HG03571 (cell line): ENCODE results near the gene BRME1.

Experiments
- ATAC-seq: cut with Tn5 transposase; IDR thresholded peaks from one replicate; pipeline ENCODE4 v1.9.1; 2021; ENCODE audit not compliant: unreplicated experiment

Gene BRME1

GRCh38 chr19:13905634-13906520, at the start of gene BRME1, which contains the start of gene CC2D1A:
TSS of gene BRME1 (minus strand) at chr19:13906117. CDS start at chr19:13904892, 1,225 bp downstream.
TSS of gene CC2D1A (plus strand) at chr19:13906201. CDS start at chr19:13906442, 241 bp downstream.
- ATAC-seq, result peak; percentile 83

- ATAC-seq, result no peak
These were observed 48.3 kb upstream of the BRME1 start for GRCh38 chr19:13954185-13954584.

GRCh38 chr19:13952931-13953531, 47.1 kb upstream of the BRME1 start:
- ATAC-seq, result no peak

- ATAC-seq, result peak; percentile 93
These were observed 46.4 kb upstream of the BRME1 start, which contains the start of gene DCAF15 for GRCh38 chr19:13952154-13952930. TSS of gene DCAF15 (plus strand) at chr19:13952509. CDS start at chr19:13952513, 4 bp downstream.

- ATAC-seq, result no peak
These were observed 45.9 kb upstream of the BRME1 start for GRCh38 chr19:13951799-13952153.

- no peak for ATAC-seq
These were observed 45.1 kb upstream of the BRME1 start for GRCh38 chr19:13951043-13951442.

- ATAC-seq, result no peak
These were observed 40.5 kb upstream of the BRME1 start for GRCh38 chr19:13946414-13946813.

- ATAC-seq, result no peak
These were observed 36.2 kb upstream of the BRME1 start for GRCh38 chr19:13942023-13942684.

GRCh38 chr19:13938301-13939064, 32.6 kb upstream of the BRME1 start, which contains the start of gene PODNL1:
TSS of gene PODNL1 (minus strand) at chr19:13938417. CDS start at chr19:13938181, 236 bp downstream.
- no peak for ATAC-seq

- ATAC-seq, result no peak
These were observed 31.8 kb upstream of the BRME1 start for GRCh38 chr19:13937479-13938300.

- ATAC-seq, result no peak
These were observed 30.0 kb upstream of the BRME1 start for GRCh38 chr19:13935765-13936510.

- ATAC-seq, result no peak
These were observed 28.8 kb upstream of the BRME1 start for GRCh38 chr19:13934785-13935109.

- ATAC-seq, result no peak
These were observed 27.0 kb upstream of the BRME1 start for GRCh38 chr19:13932911-13933393.

GRCh38 chr19:13932149-13932637, 26.3 kb upstream of the BRME1 start:
- no peak for ATAC-seq

GRCh38 chr19:13931391-13932148, 25.7 kb upstream of the BRME1 start:
- ATAC-seq, result no peak

GRCh38 chr19:13930402-13930801, 24.5 kb upstream of the BRME1 start:
- ATAC-seq, result no peak

GRCh38 chr19:13929956-13930355, 24.0 kb upstream of the BRME1 start:
- no peak for ATAC-seq

- no peak for ATAC-seq
These were observed 23.4 kb upstream of the BRME1 start for GRCh38 chr19:13929340-13929739.
